Endothelial cell of umbilical vein (primary cell): ENCODE results near the gene CHAC1. TPM values are rescaled to one million over a fixed set of nuclear protein-coding genes. Genes with fewer than 3 reads are reported as not detected.

Experiments used
- BruUV-seq: library from RNA; stranded (reverse); fragments of 400-500 nt; replicated peaks from 2 replicates; lab custom pipeline; 2021; lab: Mats Ljungman, UMichigan
- CTCF ChIA-PET: fragments of 300-600, 350-600 bp; sonication (Branson Sonifier 250); formaldehyde crosslinking; loops from one replicate; lab custom pipeline; 2021; ENCODE audit warnings: antibody characterized with exemption, inconsistent platforms; lab: Charles Lee
- POLR2A ChIA-PET: fragments of 300-600, 350-600 bp; sonication (Branson Sonifier 250); formaldehyde crosslinking; loops from one replicate; lab custom pipeline; 2021; ENCODE audit warnings: antibody characterized with exemption, inconsistent platforms; lab: Charles Lee
- DNase-seq: peaks from one replicate; pipeline ENCODE4 v3.0.0-alpha.2; 2011; ENCODE audit warnings: low read depth, low spot score
- FAIRE-seq: peaks from 2 replicates; lab custom pipeline; 2011; peaks lifted over from hg19 to GRCh38; lab: Jason Lieb, UNC
- H2AFZ ChIP-seq: 2 replicates; pipeline ENCODE4 v1.6.0; 2012; ENCODE audit warnings: low read depth, low read length, control low read depth, inconsistent platforms
- H3K27ac ChIP-seq: 2 replicates; pipeline ENCODE4 v1.5.1; 2011; ENCODE audit warnings: low read depth, mild to moderate bottlenecking, control low read depth, low read length, moderate library complexity; ENCODE audit not compliant: insufficient read depth
- H3K27me3 ChIP-seq, 2 experiments: 2 replicates each; pipeline versions ENCODE4 v1.6.0 to v1.6.1; 2011; ENCODE audit warnings: low read length in 2 of 2, mixed read lengths in 1 of 2; ENCODE audit not compliant: control insufficient read depth in 2 of 2, insufficient read depth in 2 of 2
- H3K36me3 ChIP-seq, 2 experiments: 2 replicates in 1 of 2; 3 replicates in 1 of 2; pipeline ENCODE4 v1.5.1; 2011; ENCODE audit warnings: low read length in 2 of 2, mild to moderate bottlenecking in 1 of 2, moderate library complexity in 1 of 2; ENCODE audit not compliant: control insufficient read depth in 2 of 2, insufficient read depth in 2 of 2; ENCODE audit errors: extremely low read depth in 1 of 2
- H3K4me1 ChIP-seq: 3 replicates; pipeline ENCODE4 v1.5.1; 2011; ENCODE audit warnings: mild to moderate bottlenecking, low read length; ENCODE audit not compliant: control insufficient read depth, insufficient read depth; ENCODE audit errors: extremely low read depth
- H3K4me2 ChIP-seq: 2 replicates; pipeline ENCODE4 v1.6.1; 2011; ENCODE audit warnings: low read length, control low read depth, mixed read lengths; ENCODE audit not compliant: insufficient read depth
- H3K4me3 ChIP-seq, 3 experiments: fragments of 200-600 bp in 1 of 3; sonication (generic), shearing (Covaris generic) in 1 of 3; replicated peaks in 1 of 3; 2 replicates each; pipeline ENCODE4 v1.5.1; 2011 to 2016; ENCODE audit warnings: control low read depth in 3 of 3, low read length in 3 of 3, mild to moderate bottlenecking in 2 of 3, inconsistent platforms in 1 of 3, low read depth in 1 of 3, moderate library complexity in 1 of 3; ENCODE audit not compliant: insufficient read depth in 1 of 3
- H3K79me2 ChIP-seq: 2 replicates; pipeline ENCODE4 v1.6.0; 2012; ENCODE audit warnings: low read length, inconsistent platforms; ENCODE audit not compliant: control insufficient read depth, insufficient read depth
- H3K9ac ChIP-seq: replicated peaks from 2 replicates; pipeline ENCODE3; 2011; ENCODE audit warnings: low read length, control low read depth; ENCODE audit not compliant: insufficient read depth; ENCODE audit errors: extremely low read depth
- H3K9me1 ChIP-seq: replicated peaks from 3 replicates; pipeline ENCODE4 v1.6.0; 2011; ENCODE audit warnings: mild to moderate bottlenecking, low read length; ENCODE audit not compliant: control insufficient read depth, insufficient read depth; ENCODE audit errors: extremely low read depth
- H3K9me3 ChIP-seq: replicated peaks from 2 replicates; pipeline ENCODE4 v1.5.1; 2012; ENCODE audit warnings: low read length, inconsistent platforms; ENCODE audit not compliant: control insufficient read depth, insufficient read depth
- H4K20me1 ChIP-seq: replicated peaks from 2 replicates; pipeline ENCODE3; 2011; ENCODE audit warnings: mild to moderate bottlenecking, low read length; ENCODE audit not compliant: control insufficient read depth, insufficient read depth; ENCODE audit errors: extremely low read depth
- CTCF ChIP-seq, 2 donors: IDR thresholded peaks; 1 replicate in 1 of 2; 2 replicates in 1 of 2; pipeline ENCODE4 v1.5.1; 2011; ENCODE audit warnings: low read length in 2 of 2, mild to moderate bottlenecking in 2 of 2, moderate library complexity in 2 of 2, control low read depth in 1 of 2, inconsistent platforms in 1 of 2, low read depth in 1 of 2; ENCODE audit not compliant: insufficient read depth in 1 of 2; ENCODE audit errors: extremely low read depth in 1 of 2
- EZH2 ChIP-seq: IDR thresholded peaks from 2 replicates; pipeline ENCODE4 v1.6.1; 2012; ENCODE audit warnings: borderline replicate concordance, low read depth, mild to moderate bottlenecking, moderate library complexity, low read length, inconsistent platforms; ENCODE audit not compliant: severe bottlenecking
- FOS ChIP-seq: IDR thresholded peaks from 2 replicates; pipeline ENCODE4 v1.6.1; 2011; ENCODE audit warnings: mild to moderate bottlenecking, low read length, moderate library complexity, borderline replicate concordance; ENCODE audit not compliant: insufficient read depth
- GATA2 ChIP-seq: IDR thresholded peaks from 2 replicates; pipeline ENCODE4 v1.7.0; 2011; ENCODE audit warnings: low read depth, mild to moderate bottlenecking, moderate library complexity, mixed read lengths, low read length; ENCODE audit not compliant: insufficient read length, insufficient read depth
- JUN ChIP-seq: IDR thresholded peaks from 2 replicates; pipeline ENCODE4 v1.6.1; 2011; ENCODE audit warnings: borderline replicate concordance, low read depth; ENCODE audit not compliant: insufficient read length, insufficient read depth
- MYC ChIP-seq: IDR thresholded peaks from one replicate; pipeline ENCODE4 v1.6.1; 2011; ENCODE audit warnings: mild to moderate bottlenecking, low read depth, low read length
- POLR2A ChIP-seq: IDR thresholded peaks from 2 replicates; pipeline ENCODE4 v1.6.1; 2012; ENCODE audit warnings: low read depth, mild to moderate bottlenecking, control low read depth, low read length
- POLR2AphosphoS5 ChIP-seq: IDR thresholded peaks from 2 replicates; pipeline ENCODE4 v1.6.1; 2012; ENCODE audit warnings: low read depth, mild to moderate bottlenecking, control low read depth, low read length, moderate library complexity; ENCODE audit not compliant: insufficient read depth
- dilution Hi-C: fragments of 300-500 bp; cut with MboI; formaldehyde crosslinking; loops from one replicate; pipeline ENCODE4 v1.15.0; 2019; ENCODE audit warnings: low sequenced_read_pairs; ENCODE audit not compliant: extremely low pct_ligation_motif_present
- intact Hi-C: fragments of 100-400 bp; cut with micrococcal nuclease; formaldehyde crosslinking; loops from one replicate; pipeline ENCODE4 v1.10.0; 2022
- polyA plus RNA-seq, 4 experiments: library from polyadenylated mRNA; depleted of rRNA in 3 of 4; stranded (reverse) in 3 of 4; unstranded in 1 of 4; fragments of >200 nt; gene quantifications; 2 replicates each; pipeline versions ENCODE4 v1.2.1 to v1.2.3, GENCODE V29; 2011 to 2012; ENCODE audit warnings: missing spikeins in 1 of 4
- total RNA-seq: library from RNA; stranded (reverse); gene quantifications from 2 replicates; pipeline ENCODE4 v1.2.3, GENCODE V29; 2021
- TF ChIP-seq, protein P1 (sequence below): IDR thresholded peaks from 2 replicates; pipeline ENCODE4 v1.6.1; 2011; ENCODE audit not compliant: insufficient read depth, insufficient read length

CHAC1 gene
- total and polyA plus RNA-seq, 2 donors (not counting 3 experiments of a cell fraction or from before 2014, with no cell fraction given): 4.6 to 25.7 TPM

- Histone ChIP-seq H3K4me3 (no peak overlapping the region), H3K9me3 (no peaks in the 10 kb centered on the region), H3K27ac (no peak overlapping the region), H3K36me3 (peaks cover 13 to 29% of the 10 kb centered on the region in 2 experiments), H2AFZ (no peak overlapping the region), H4K20me1 (no peaks in the 10 kb centered on the region), H3K4me1 (peaks cover 13% of the 10 kb centered on the region), H3K27me3 (no peaks in the 10 kb centered on the region), H3K9ac (no peak overlapping the region), H3K9me1 (no peaks in the 10 kb centered on the region), H3K79me2 (no peaks in the 10 kb centered on the region), H3K4me2 (no peak overlapping the region)
- TF ChIP-seq POLR2A (no peak), EZH2 (no peak), POLR2AphosphoS5 (no peak), CTCF (IDR thresholded peaks at IDR 0.05; ENCODE audit: extremely low read depth in 1 of 2, insufficient read depth in 1 of 2, low read depth in 1 of 2, low read length in 2 of 2) (no peak), MYC (no peak), FOS (no peak), JUN (no peak), GATA2 (no peak)
- TF ChIP-seq, protein P1, sequence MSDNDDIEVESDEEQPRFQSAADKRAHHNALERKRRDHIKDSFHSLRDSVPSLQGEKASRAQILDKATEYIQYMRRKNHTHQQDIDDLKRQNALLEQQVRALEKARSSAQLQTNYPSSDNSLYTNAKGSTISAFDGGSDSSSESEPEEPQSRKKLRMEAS: no peak
- no TSS peak for BruUV-seq
- ChIA-PET POLR2A (no interaction called here), CTCF (interaction anchor here (1.4 to 5.6 kb wide), 4 partner anchors 35 to 46 kb away, joined by 3 to 31 read pairs (median 6); no protein-coding TSS in a partner anchor)
- intact Hi-C loops (no loop called here), dilution Hi-C loops (no loop called here)
- DNase-seq (no peak), FAIRE-seq (no peak)
Observed at GRCh38 chr15:40976819-40977218, 23.5 kb downstream of the CHAC1 start.
